Activated naive CD4-positive, alpha-beta T cell treated with anti-CD3 and anti-CD28 coated beads for 36 hours (primary cell): ENCODE data around the gene FXYD1. TPM values are rescaled to one million over a fixed set of nuclear protein-coding genes. Genes with fewer than 3 reads are reported as not detected.

Source experiments
- CTCF ChIA-PET: fragments of 350-600 bp; sonication (Branson Sonifier 250); formaldehyde crosslinking; loops from one replicate; lab custom pipeline; 2021; ENCODE audit warnings: antibody characterized with exemption; lab: Charles Lee
- DNase-seq: peaks from one replicate; pipeline ENCODE4 v3.0.0-alpha.2; 2020
- H3K27ac Mint-ChIP-seq: one replicate; pipeline ENCODE4 v1.8.0; 2021; ENCODE audit warnings: mild to moderate bottlenecking, mixed read lengths
- H3K27me3 Mint-ChIP-seq: one replicate; pipeline ENCODE4 v1.8.0; 2021; ENCODE audit warnings: low read depth, mixed read lengths
- H3K36me3 Mint-ChIP-seq: one replicate; pipeline ENCODE4 v1.8.0; 2021; ENCODE audit warnings: low read depth, mixed read lengths
- H3K4me1 Mint-ChIP-seq: one replicate; pipeline ENCODE4 v1.8.0; 2021; ENCODE audit warnings: low read depth, mixed read lengths
- H3K4me3 Mint-ChIP-seq: one replicate; pipeline ENCODE4 v1.8.0; 2021; ENCODE audit warnings: mild to moderate bottlenecking, moderate library complexity, mixed read lengths
- H3K9me3 Mint-ChIP-seq: one replicate; pipeline ENCODE4 v1.8.0; 2021; ENCODE audit warnings: mixed read lengths
- intact Hi-C: fragments of 100-400 bp; cut with micrococcal nuclease; formaldehyde crosslinking; loops from one replicate; pipeline ENCODE4 v1.15.1; 2023
- total RNA-seq, 2 experiments: library from RNA; stranded (reverse); gene quantifications; one replicate each; pipeline ENCODE4 v1.2.3, GENCODE V29; 2021

The FXYD1 gene
- total RNA-seq, 2 experiments from 2014 or later: 3.3 to 3.4 TPM

GRCh38 chr19:35162471-35163326, 24.1 kb downstream of the FXYD1 start:
- H3K9me3 Mint-ChIP-seq: peaks cover 43% of the 10 kb centered on the region
- H3K36me3 Mint-ChIP-seq: peaks cover 98% of the 10 kb centered on the region
- DNase-seq: no peak
- H3K4me3 Mint-ChIP-seq: no peak overlapping the region
- CTCF ChIA-PET: interaction anchor here (1.1 to 1.2 kb wide), 3 partner anchors 10 to 27 kb away, joined by 3 read pairs; partner anchors contain the start of gene LGI4
- intact Hi-C loops: no loop called here
- H3K27me3 Mint-ChIP-seq: no peaks in the 10 kb centered on the region
- H3K4me1 Mint-ChIP-seq: peaks cover 59% of the 10 kb centered on the region
- peak overlapping the region; percentile 56 for H3K27ac Mint-ChIP-seq

- CTCF ChIA-PET: no interaction called here
- Mint-ChIP-seq H3K4me3 (no peak overlapping the region), H3K27me3 (no peaks in the 10 kb centered on the region), H3K4me1 (peaks cover 55% of the 10 kb centered on the region), H3K36me3 (peaks cover 88% of the 10 kb centered on the region), H3K9me3 (peaks cover 43% of the 10 kb centered on the region), H3K27ac (no peak overlapping the region)
- DNase-seq: no peak
- intact Hi-C loops: no loop called here
Observed at GRCh38 chr19:35164418-35164817, 25.8 kb downstream of the FXYD1 start.

DNA sequence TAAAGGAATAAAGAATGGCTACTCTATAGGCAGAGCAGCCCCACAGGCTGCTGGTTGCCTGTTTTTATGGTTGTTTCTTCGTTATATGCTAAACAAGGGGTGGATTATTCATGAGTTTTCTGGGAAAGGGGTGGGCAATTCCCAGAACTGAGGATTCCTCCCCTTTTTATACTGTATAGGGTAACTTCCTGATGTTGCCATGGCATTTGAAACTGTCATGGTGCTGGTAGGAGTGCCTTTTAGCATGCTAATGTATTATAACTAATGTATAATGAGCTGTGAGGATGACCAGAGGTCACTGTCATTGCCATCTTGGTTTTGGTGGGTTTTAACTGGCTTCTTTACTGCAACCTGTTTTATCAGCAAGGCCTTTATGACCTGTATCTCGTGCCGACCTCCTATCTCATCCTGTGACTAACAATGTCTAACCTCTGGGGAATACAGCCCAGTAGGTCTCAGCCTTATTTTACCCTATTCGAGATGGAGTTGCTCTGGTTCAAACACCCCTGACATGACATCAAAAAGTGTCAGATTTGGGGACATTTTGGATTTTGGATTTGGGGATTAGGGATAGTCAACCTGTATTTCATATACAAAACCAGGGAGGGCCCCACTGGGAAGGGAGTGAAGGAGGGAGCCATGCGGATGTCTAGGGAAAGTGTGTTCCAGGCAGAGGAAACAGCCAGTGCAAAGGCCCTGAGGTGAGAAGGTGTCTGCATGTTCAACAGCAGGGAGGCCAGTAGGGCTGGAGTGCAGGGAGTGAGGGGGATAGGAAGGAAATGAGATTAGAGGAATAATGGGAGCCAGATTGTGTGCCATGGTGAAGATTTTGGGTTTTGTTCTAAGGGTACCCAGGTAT, 26.8 kb downstream of the FXYD1 start:
- peak overlapping the region; percentile 50 for H3K27ac Mint-ChIP-seq
- peak; percentile 2 for DNase-seq
- intact Hi-C loops: no loop called here
- no peaks in the 10 kb centered on the region for H3K27me3 Mint-ChIP-seq
- peaks cover 57% of the 10 kb centered on the region for H3K4me1 Mint-ChIP-seq
- no peak overlapping the region for H3K4me3 Mint-ChIP-seq
- peaks cover 43% of the 10 kb centered on the region for H3K9me3 Mint-ChIP-seq
- peaks cover 84% of the 10 kb centered on the region for H3K36me3 Mint-ChIP-seq
- CTCF ChIA-PET: no interaction called here

DNA sequence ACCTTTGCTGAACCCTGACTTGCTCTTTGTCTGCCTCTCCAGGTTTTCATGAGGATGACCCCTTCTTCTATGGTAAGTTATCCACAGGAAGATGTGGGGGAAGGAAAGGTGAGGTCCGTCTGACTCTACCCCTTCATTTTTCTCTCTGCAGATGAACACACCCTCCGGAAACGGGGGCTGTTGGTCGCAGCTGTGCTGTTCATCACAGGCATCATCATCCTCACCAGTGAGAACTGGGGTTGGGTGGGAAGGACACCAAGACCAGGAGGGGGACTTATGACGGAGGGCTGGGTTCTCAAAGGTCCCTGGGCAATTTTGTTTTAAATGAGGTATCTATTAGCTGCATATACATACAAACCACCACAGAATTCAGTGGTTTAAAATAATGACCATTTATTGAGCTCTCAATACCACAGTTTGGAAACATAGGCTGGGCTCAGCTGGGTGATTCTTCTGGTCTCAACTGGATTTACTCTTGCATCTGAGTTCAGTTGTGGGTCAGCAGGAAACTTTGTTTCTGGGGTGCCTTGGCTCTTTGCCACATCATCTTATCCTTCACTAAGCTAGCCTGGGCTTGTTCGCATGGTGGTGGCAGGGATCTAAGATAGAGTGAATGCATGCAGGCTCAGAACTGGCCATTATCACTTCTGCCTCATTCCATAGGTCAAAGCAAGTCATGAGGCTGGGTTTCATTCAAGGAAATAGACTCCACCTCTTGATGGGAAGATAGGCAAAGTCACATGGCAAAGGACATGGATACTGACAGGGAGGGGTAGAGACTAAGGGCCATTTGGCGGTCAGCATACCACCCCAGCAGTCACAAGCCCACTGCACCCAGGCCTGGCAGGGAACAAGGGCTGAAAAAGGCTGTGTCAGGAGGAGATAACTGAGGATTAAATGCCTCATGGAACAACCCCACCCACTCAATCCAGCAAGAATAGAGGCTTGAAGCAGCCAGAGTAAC, 27.8 kb downstream of the FXYD1 start:
- intact Hi-C loops: no loop called here
- CTCF ChIA-PET: interaction anchor here (0.6 kb wide), 1 partner anchor 21 kb away, joined by 4 read pairs; no protein-coding TSS in a partner anchor
- peak; percentile 26 for DNase-seq
- no peak overlapping the region for H3K4me3 Mint-ChIP-seq
- peaks cover 41% of the 10 kb centered on the region for H3K9me3 Mint-ChIP-seq
- no peaks in the 10 kb centered on the region for H3K27me3 Mint-ChIP-seq
- H3K36me3 Mint-ChIP-seq: peaks cover 78% of the 10 kb centered on the region
- H3K27ac Mint-ChIP-seq: peak overlapping the region; percentile 80
- H3K4me1 Mint-ChIP-seq: peaks cover 52% of the 10 kb centered on the region

DNA sequence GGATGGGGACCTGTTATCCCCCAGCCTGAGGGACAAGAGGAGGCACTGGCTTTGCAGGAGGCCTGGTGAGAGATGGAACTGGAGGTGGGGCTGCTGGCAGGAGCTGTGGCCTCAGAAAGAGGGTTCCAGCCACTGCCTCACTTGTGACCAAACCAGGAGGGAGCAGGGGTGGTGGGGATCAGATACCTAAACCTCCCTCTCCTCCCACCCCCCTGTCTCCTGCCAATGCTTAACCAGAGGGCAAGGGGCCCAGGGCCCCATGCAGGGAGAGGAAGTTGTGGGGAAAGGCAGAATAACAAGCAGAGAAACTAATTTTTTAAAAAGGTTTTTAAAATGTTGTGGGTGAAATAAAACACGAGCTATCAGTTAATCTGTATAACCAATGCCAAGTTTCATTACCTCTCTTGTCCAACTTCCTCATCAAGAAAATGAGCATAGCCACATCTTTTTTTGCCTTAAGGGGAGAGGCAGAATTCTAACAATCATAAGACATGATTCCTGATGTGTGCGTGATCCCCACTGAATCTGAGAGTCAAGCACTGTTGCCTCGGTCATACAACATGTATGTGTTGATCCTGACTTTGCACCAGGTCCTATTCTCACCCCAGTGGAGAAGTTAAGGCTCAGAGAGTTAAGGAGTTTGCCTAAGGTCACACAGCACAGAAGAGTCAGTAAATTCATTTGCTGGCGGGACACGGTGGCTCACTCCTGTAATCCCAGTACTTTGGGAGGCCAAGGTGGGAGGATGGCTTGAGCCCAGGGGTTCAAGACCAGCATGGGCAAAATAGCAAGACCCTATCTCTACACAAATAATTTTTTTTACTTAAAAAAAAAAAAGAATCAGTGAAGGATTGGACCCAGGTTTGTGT, 28.9 kb downstream of the FXYD1 start:
- CTCF ChIA-PET: interaction anchor here (0.6 to 1.4 kb wide), 3 partner anchors 15 to 494 kb away, joined by 3 to 5 read pairs (median 3); partner anchors contain the start of gene ZNF792

GRCh38 chr19:35168196-35168595, 29.6 kb downstream of the FXYD1 start:
- Mint-ChIP-seq H3K36me3 (peaks cover 74% of the 10 kb centered on the region), H3K27me3 (no peaks in the 10 kb centered on the region), H3K4me1 (peaks cover 49% of the 10 kb centered on the region), H3K27ac (peak overlapping the region; percentile 80), H3K9me3 (peaks cover 32% of the 10 kb centered on the region), H3K4me3 (no peak overlapping the region)
- intact Hi-C loops: no loop called here
- CTCF ChIA-PET: interaction anchor here (0.6 to 1.4 kb wide), 3 partner anchors 14 to 204 kb away, joined by 3 to 7 read pairs (median 3); partner anchors contain the start of gene ZNF792
- DNase-seq: no peak

More for the DNA sequence above, 28.9 kb downstream of the FXYD1 start:
- DNase-seq: no peak
- H3K36me3 Mint-ChIP-seq: peaks cover 75% of the 10 kb centered on the region
- H3K27ac Mint-ChIP-seq: peak overlapping the region; percentile 80
- H3K4me1 Mint-ChIP-seq: peaks cover 49% of the 10 kb centered on the region
- H3K4me3 Mint-ChIP-seq: no peak overlapping the region
- H3K27me3 Mint-ChIP-seq: no peaks in the 10 kb centered on the region
- intact Hi-C loops: no loop called here
- peaks cover 35% of the 10 kb centered on the region for H3K9me3 Mint-ChIP-seq

GRCh38 chr19:35169221-35169995, 30.8 kb downstream of the FXYD1 start:
- no peak for DNase-seq
- no peaks in the 10 kb centered on the region for H3K27me3 Mint-ChIP-seq
- CTCF ChIA-PET: no interaction called here
- peaks cover 62% of the 10 kb centered on the region for H3K36me3 Mint-ChIP-seq
- H3K27ac Mint-ChIP-seq: peak overlapping the region; percentile 80
- H3K4me1 Mint-ChIP-seq: peaks cover 49% of the 10 kb centered on the region
- H3K9me3 Mint-ChIP-seq: peaks cover 22% of the 10 kb centered on the region
- H3K4me3 Mint-ChIP-seq: no peak overlapping the region
- intact Hi-C loops: no loop called here

GRCh38 chr19:35170359-35171061, 31.9 kb downstream of the FXYD1 start:
- intact Hi-C loops: loop anchor here (2.0 kb wide), 1 partner anchor 16 kb away; the partner anchor contains the start of gene FXYD5
- no peaks in the 10 kb centered on the region for H3K27me3 Mint-ChIP-seq
- H3K27ac Mint-ChIP-seq: peak overlapping the region; percentile 80
- CTCF ChIA-PET: no interaction called here
- no peak for DNase-seq
- H3K36me3 Mint-ChIP-seq: peaks cover 51% of the 10 kb centered on the region
- peaks cover 13% of the 10 kb centered on the region for H3K9me3 Mint-ChIP-seq
- H3K4me3 Mint-ChIP-seq: no peak overlapping the region
- H3K4me1 Mint-ChIP-seq: peaks cover 50% of the 10 kb centered on the region

DNA sequence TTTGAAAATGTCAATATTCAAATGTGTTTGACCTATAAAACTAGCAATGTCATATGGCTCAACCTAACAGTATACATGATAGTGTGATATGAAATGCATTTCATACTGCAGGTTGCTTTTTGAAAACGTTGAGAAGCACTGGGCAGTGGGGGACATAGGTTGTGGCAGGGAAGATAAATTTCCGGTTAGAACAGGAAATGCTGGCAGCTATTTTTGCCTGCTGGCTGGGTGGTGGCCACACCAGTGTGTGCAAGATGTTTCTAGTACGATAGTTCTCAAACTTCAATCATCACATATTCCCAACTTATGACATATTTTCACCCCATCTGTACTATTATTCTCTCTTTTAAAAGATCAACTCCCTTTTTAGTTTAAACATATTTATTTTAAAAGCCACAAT, 33.1 kb downstream of the FXYD1 start:
- no peak overlapping the region for H3K4me3 Mint-ChIP-seq
- CTCF ChIA-PET: interaction anchor here (0.8 to 1.2 kb wide), 3 partner anchors 9 to 30 kb away, joined by 3 to 4 read pairs (median 3); partner anchors contain the start of gene FXYD5
- no peak for DNase-seq
- intact Hi-C loops: loop anchor here (2.0 kb wide), 1 partner anchor 17 kb away; the partner anchor contains the start of gene FXYD5
- H3K27me3 Mint-ChIP-seq: no peaks in the 10 kb centered on the region
- H3K9me3 Mint-ChIP-seq: peaks cover under 1% of the 10 kb centered on the region
- H3K4me1 Mint-ChIP-seq: peaks cover 43% of the 10 kb centered on the region
- H3K27ac Mint-ChIP-seq: peak overlapping the region; percentile 77
- peaks cover 39% of the 10 kb centered on the region for H3K36me3 Mint-ChIP-seq

GRCh38 chr19:35174226-35174625, 35.6 kb downstream of the FXYD1 start:
- no peaks in the 10 kb centered on the region for H3K27me3 Mint-ChIP-seq
- DNase-seq: no peak
- H3K36me3 Mint-ChIP-seq: peaks cover 24% of the 10 kb centered on the region
- peaks cover 7% of the 10 kb centered on the region for H3K9me3 Mint-ChIP-seq
- no peak overlapping the region for H3K4me3 Mint-ChIP-seq
- intact Hi-C loops: no loop called here
- H3K27ac Mint-ChIP-seq: no peak overlapping the region
- CTCF ChIA-PET: no interaction called here
- H3K4me1 Mint-ChIP-seq: peaks cover 33% of the 10 kb centered on the region
